Stimulated activated naive CD8-positive, alpha-beta T cell treated with anti-CD3 and anti-CD28 coated beads, Interleukin-15, Interleukin-2, amounts not matched to agents 100 ng/mL and 50 ng/mL, for 24 hours (primary cell): ENCODE data around the gene IDH3G.
A peak's percentile ranks its signal among the peaks of the same experiment; 100 is the strongest.
"Not testable (repeated sequence)": the region's sequence is repeated elsewhere in the genome, so short reads cannot be mapped to it uniquely, and the experiment has no call there.

Experiments used
- H3K27ac Mint-ChIP-seq: one replicate; pipeline ENCODE4 v1.8.0; 2021; ENCODE audit warnings: mild to moderate bottlenecking, mixed read lengths
- H3K27me3 Mint-ChIP-seq: one replicate; pipeline ENCODE4 v1.8.0; 2021; ENCODE audit warnings: mixed read lengths
- H3K36me3 Mint-ChIP-seq: one replicate; pipeline ENCODE4 v1.8.0; 2021; ENCODE audit warnings: low read depth, mixed read lengths
- H3K4me1 Mint-ChIP-seq: one replicate; pipeline ENCODE4 v1.8.0; 2021; ENCODE audit warnings: low read depth, mixed read lengths
- H3K4me3 Mint-ChIP-seq: one replicate; pipeline ENCODE4 v1.8.0; 2021; ENCODE audit warnings: mild to moderate bottlenecking, mixed read lengths
- H3K9me3 Mint-ChIP-seq: one replicate; pipeline ENCODE4 v1.8.0; 2021; ENCODE audit warnings: mixed read lengths

The IDH3G gene

DNA sequence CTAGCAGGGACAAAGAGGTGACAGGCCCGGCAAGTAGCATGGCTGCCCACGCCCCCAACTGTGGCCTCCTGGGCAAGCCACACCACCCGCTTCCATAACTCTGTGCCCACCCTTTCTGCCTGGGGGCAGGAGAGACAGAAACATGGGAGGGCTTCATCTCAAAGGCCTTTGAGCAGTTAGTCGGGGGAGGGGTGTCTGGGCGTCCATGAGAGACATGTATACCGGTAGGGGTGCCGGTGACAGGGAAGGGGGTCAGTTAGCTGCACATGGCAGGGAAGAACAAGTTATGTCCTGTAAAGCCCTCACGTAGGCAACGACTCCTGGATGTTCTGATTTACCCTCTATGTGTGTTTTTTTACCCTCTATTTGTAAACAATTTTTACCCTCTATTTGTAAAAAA is 26.9 kb upstream of the IDH3G start:
- H3K9me3 Mint-ChIP-seq = no peaks in the 10 kb centered on the region
- no peak overlapping the region for H3K4me3 Mint-ChIP-seq
- peaks cover 22% of the 10 kb centered on the region for H3K4me1 Mint-ChIP-seq
- no peaks in the 10 kb centered on the region for H3K36me3 Mint-ChIP-seq
- no peak overlapping the region for H3K27ac Mint-ChIP-seq
- no peaks in the 10 kb centered on the region for H3K27me3 Mint-ChIP-seq

DNA sequence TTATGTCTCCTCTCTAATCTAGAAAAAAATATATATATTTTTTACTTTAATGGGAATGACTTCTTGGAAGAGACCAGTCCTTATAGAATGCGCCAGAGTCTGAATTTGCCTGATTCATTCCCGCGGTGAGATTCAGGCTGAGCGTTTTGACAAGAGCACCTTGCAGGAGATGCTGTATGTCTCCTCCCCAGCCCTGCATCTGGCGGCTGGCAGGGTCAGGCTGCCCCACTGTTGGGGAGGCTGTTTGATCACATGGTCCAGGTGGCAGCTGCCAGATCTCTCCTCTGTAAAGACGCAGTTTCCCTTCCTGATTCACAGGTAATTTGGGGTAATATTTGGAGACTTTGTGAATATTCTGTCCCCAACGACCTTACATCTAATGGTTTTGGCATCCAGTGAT is 26.4 kb upstream of the IDH3G start:
- peaks cover 22% of the 10 kb centered on the region for H3K4me1 Mint-ChIP-seq
- no peak overlapping the region for H3K4me3 Mint-ChIP-seq
- H3K27me3 Mint-ChIP-seq = no peaks in the 10 kb centered on the region
- no peak overlapping the region for H3K27ac Mint-ChIP-seq
- H3K9me3 Mint-ChIP-seq = no peaks in the 10 kb centered on the region
- no peaks in the 10 kb centered on the region for H3K36me3 Mint-ChIP-seq

DNA sequence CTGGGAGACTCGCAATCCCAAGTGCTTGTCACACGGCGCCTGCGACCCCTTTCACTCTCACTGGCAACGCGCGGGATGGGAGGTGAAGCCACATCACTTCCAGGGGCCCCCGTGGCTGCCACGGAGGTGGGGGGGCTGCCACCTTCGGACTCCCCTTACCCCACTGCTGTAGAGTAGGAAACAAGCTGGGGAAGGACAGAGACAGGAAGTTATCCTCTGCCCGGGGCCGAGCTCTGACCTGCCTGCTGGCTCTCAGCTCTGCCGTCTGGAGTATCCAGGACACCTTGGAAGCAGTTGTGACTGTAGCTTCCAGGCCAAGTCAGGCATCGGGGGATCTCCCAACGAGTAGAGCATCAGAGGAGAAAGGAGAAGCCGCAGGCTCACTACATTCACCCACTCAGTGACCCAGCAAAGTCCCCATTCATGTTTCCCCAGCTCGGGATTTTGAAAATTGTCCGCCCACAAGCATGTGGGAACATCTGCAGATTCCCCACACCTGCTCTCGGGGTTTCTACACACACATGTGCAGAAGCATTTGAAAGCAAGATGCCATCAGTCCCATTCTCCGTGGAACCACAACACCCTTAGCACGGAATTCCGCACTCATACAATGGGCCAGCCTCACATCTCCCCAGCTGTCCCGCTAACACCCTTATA is 25.3 kb upstream of the IDH3G start:
- Mint-ChIP-seq H3K27ac (no peak overlapping the region), H3K27me3 (no peaks in the 10 kb centered on the region), H3K36me3 (no peaks in the 10 kb centered on the region), H3K9me3 (no peaks in the 10 kb centered on the region), H3K4me3 (peak overlapping the region; percentile 32), H3K4me1 (peaks cover 22% of the 10 kb centered on the region)

DNA sequence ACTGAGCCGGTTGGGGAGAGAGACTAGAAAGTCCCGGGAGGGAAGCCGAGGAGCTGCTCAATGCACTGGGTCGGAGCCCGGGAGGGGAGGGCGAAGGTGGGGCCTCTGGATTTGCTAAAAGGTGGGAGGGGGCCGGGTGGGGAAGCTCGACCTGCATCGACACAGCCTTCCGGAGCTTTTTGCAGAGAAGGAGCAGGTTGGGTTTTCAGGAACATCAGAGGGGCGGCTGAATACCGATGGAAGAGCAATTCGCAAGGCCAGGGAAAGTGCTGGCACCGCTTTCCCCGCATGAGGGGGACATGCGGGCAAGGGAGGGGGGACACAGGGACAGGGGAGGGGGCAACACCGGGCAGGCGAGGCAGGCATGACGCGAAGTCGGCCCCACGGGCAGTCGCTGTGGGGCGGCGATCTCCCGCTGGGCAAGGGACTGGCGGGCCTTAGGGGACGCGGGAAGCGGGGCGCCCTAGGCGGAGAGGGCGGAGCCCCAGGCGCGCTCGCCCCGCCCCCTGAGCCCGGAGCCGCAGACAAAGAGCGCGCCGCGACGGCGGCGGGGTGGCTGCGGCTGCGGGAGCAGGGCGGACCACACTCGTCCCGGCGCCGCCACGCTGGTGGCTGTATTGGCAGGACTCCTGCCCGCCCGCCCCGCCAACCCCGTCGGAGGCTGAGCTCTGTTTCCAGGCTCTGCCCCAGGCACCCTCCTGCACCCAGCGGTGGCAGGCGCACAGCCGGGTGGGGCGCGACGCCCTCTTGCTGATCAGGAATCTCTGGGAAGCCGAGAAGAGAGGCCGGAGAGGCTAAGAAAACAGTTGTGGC is 24.6 kb upstream of the IDH3G start:
- no peaks in the 10 kb centered on the region for H3K27me3 Mint-ChIP-seq
- H3K36me3 Mint-ChIP-seq = no peaks in the 10 kb centered on the region
- peaks cover 22% of the 10 kb centered on the region for H3K4me1 Mint-ChIP-seq
- peak overlapping the region; percentile 32 for H3K4me3 Mint-ChIP-seq
- H3K9me3 Mint-ChIP-seq = no peaks in the 10 kb centered on the region
- H3K27ac Mint-ChIP-seq = no peak overlapping the region

GRCh38 chrX:153818064-153818463 is 23.9 kb upstream of the IDH3G start:
- not testable (repeated sequence) for H3K9me3 Mint-ChIP-seq, H3K36me3 Mint-ChIP-seq, H3K27me3 Mint-ChIP-seq, H3K27ac Mint-ChIP-seq, H3K4me3 Mint-ChIP-seq
- H3K4me1 Mint-ChIP-seq = peaks cover 22% of the 10 kb centered on the region

- H3K36me3 Mint-ChIP-seq = no peaks in the 10 kb centered on the region
- H3K27me3 Mint-ChIP-seq = peaks cover 4% of the 10 kb centered on the region
- no peaks in the 10 kb centered on the region for H3K9me3 Mint-ChIP-seq
- H3K27ac Mint-ChIP-seq = no peak overlapping the region
- peaks cover 16% of the 10 kb centered on the region for H3K4me1 Mint-ChIP-seq
- H3K4me3 Mint-ChIP-seq = no peak overlapping the region
These were observed 22.9 kb upstream of the IDH3G start for GRCh38 chrX:153816831-153817690.

- peaks cover 4% of the 10 kb centered on the region for H3K27me3 Mint-ChIP-seq
- no peaks in the 10 kb centered on the region for H3K9me3 Mint-ChIP-seq
- H3K4me1 Mint-ChIP-seq = peaks cover 12% of the 10 kb centered on the region
- no peaks in the 10 kb centered on the region for H3K36me3 Mint-ChIP-seq
- no peak overlapping the region for H3K27ac Mint-ChIP-seq
- no peak overlapping the region for H3K4me3 Mint-ChIP-seq
These were observed 20.6 kb upstream of the IDH3G start for GRCh38 chrX:153814591-153815315.

GRCh38 chrX:153813161-153813560 is 19.0 kb upstream of the IDH3G start:
- H3K27ac Mint-ChIP-seq = no peak overlapping the region
- H3K9me3 Mint-ChIP-seq = no peaks in the 10 kb centered on the region
- no peak overlapping the region for H3K4me3 Mint-ChIP-seq
- H3K4me1 Mint-ChIP-seq = peaks cover 12% of the 10 kb centered on the region
- H3K27me3 Mint-ChIP-seq = peaks cover 4% of the 10 kb centered on the region
- H3K36me3 Mint-ChIP-seq = no peaks in the 10 kb centered on the region

- Mint-ChIP-seq H3K9me3 (no peaks in the 10 kb centered on the region), H3K4me1 (peaks cover 9% of the 10 kb centered on the region), H3K27ac (no peak overlapping the region), H3K4me3 (no peak overlapping the region), H3K36me3 (no peaks in the 10 kb centered on the region), H3K27me3 (peaks cover 4% of the 10 kb centered on the region)
These were observed 18.0 kb upstream of the IDH3G start for GRCh38 chrX:153812220-153812619.

GRCh38 chrX:153807976-153808375 is 13.8 kb upstream of the IDH3G start:
- H3K36me3 Mint-ChIP-seq = no peaks in the 10 kb centered on the region
- H3K27ac Mint-ChIP-seq = no peak overlapping the region
- no peaks in the 10 kb centered on the region for H3K9me3 Mint-ChIP-seq
- no peak overlapping the region for H3K4me3 Mint-ChIP-seq
- no peaks in the 10 kb centered on the region for H3K4me1 Mint-ChIP-seq
- peaks cover 1% of the 10 kb centered on the region for H3K27me3 Mint-ChIP-seq

DNA sequence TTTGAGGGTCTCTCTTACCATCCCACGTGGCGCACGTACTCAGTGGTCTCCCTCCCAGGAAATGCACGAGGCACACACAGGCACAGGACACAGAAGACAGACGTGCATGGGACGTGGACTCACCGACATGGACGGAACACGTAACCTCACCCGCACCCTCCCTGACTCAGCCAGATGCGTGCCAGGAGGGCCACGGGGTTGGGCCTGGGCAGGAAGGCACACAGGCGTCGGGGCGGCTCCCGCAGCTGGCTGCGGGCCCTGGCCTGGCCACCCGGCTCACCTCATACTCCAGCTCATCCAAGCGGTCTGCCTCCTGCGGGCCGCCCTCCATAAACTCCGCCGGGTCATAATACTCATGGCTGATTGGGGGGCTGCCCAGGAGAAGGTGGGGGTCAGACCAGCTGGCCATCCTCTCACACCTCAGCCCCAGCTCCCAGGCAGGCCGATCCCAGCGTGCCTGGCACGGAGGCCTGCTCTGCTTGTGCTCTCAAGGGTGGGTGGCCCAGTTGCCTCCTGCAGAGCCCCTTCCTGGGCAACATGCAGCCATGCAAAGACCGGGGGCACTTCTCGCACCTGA is 12.9 kb upstream of the IDH3G start:
- H3K36me3 Mint-ChIP-seq = no peaks in the 10 kb centered on the region
- no peaks in the 10 kb centered on the region for H3K4me1 Mint-ChIP-seq

GRCh38 chrX:153805436-153805835 is 11.3 kb upstream of the IDH3G start:
- no peaks in the 10 kb centered on the region for H3K9me3 Mint-ChIP-seq
- H3K27me3 Mint-ChIP-seq = no peaks in the 10 kb centered on the region
- H3K36me3 Mint-ChIP-seq = no peaks in the 10 kb centered on the region
- H3K27ac Mint-ChIP-seq = no peak overlapping the region
- H3K4me3 Mint-ChIP-seq = no peak overlapping the region
- H3K4me1 Mint-ChIP-seq = no peaks in the 10 kb centered on the region

More for the DNA sequence above, 12.9 kb upstream of the IDH3G start:
- Mint-ChIP-seq H3K27ac (no peak overlapping the region), H3K9me3 (no peaks in the 10 kb centered on the region), H3K27me3 (no peaks in the 10 kb centered on the region), H3K4me3 (no peak overlapping the region)

GRCh38 chrX:153804621-153805020 is 10.4 kb upstream of the IDH3G start:
- Mint-ChIP-seq H3K4me3 (no peak overlapping the region), H3K36me3 (no peaks in the 10 kb centered on the region), H3K27ac (no peak overlapping the region), H3K9me3 (no peaks in the 10 kb centered on the region), H3K4me1 (no peaks in the 10 kb centered on the region), H3K27me3 (no peaks in the 10 kb centered on the region)

DNA sequence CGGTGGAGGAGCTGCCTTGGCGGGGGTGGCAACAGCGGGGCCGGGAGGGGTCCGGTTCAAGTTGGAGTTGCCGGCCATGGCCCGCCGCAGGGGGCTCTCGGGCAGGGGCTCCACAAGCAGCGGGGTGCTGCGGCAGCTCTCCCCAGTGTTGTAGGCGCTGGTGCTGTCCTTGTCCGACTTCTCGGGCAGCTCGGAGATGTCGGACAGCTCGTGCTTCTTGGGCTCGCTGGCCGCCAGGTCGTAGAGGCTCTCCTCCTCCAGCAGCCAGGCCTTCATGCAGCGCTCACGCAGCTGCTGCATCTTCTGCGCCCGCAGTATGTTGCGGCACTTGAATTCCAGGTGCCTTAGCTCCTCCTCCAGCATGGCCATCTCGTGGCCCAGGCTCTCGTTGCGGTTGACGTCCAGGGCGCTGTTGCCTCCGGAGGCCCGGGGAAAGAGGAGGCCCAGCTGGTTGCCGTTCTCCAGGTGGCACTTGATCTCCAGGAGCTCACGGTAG is 10.0 kb upstream of the IDH3G start:
- no peaks in the 10 kb centered on the region for H3K9me3 Mint-ChIP-seq
- no peaks in the 10 kb centered on the region for H3K4me1 Mint-ChIP-seq
- no peak overlapping the region for H3K27ac Mint-ChIP-seq
- no peaks in the 10 kb centered on the region for H3K36me3 Mint-ChIP-seq
- no peak overlapping the region for H3K4me3 Mint-ChIP-seq
- H3K27me3 Mint-ChIP-seq = no peaks in the 10 kb centered on the region
